ENCODE results near the gene OR2H2.

The OR2H2 gene

GRCh38 chr6:29633534-29633905 is 48.6 kb downstream of the OR2H2 start:
- no peak for DNase-seq
- no peaks in the 10 kb centered on the region for H3K36me3 ChIP-seq
- H3K9me3 ChIP-seq: no peaks in the 10 kb centered on the region
- no peak for TF ChIP-seq CTCF (IDR thresholded peaks at IDR 0.05; ENCODE audit: low read depth, low read length)
- no peaks in the 10 kb centered on the region for H3K27me3 ChIP-seq
- H3K4me3 ChIP-seq (ENCODE audit: low read depth, low read length): peak overlapping the region; percentile 70
- H3K4me1 ChIP-seq: peaks cover 3% of the 10 kb centered on the region; the same call in 1 of the 2 replicates

- Histone ChIP-seq H3K9me3 (no peaks in the 10 kb centered on the region), H3K4me3 (ENCODE audit: low read depth, low read length) (no peak overlapping the region), H3K27me3 (peaks cover 3% of the 10 kb centered on the region; the same call in 1 of the 2 replicates), H3K4me1 (no peaks in the 10 kb centered on the region), H3K36me3 (no peaks in the 10 kb centered on the region)
- TF ChIP-seq CTCF (IDR thresholded peaks at IDR 0.05; ENCODE audit: low read depth, low read length): no peak
- no peak for DNase-seq
These were observed 52.3 kb downstream of the OR2H2 start for GRCh38 chr6:29637247-29637646.

Data from BE2C (cell line).